HepG2 (cell line): ENCODE measurements around the gene NPDC1. TPM values are rescaled to one million over a fixed set of nuclear protein-coding genes. Genes with fewer than 3 reads are reported as not detected.
A peak's percentile ranks its signal among the peaks of the same experiment; 100 is the strongest.

Experiments
- CEBPB ChIP-seq: IDR thresholded peaks from 2 replicates; pipeline ENCODE4 v1.6.1; 2011; ENCODE audit warnings: low read depth, low read length, improper control_type of control experiment, borderline replicate concordance
- DNMT1 ChIP-seq: sonication (generic); formaldehyde crosslinking; IDR thresholded peaks from 2 replicates; pipeline ENCODE4 v1.5.1; 2020; ENCODE audit warnings: mild to moderate bottlenecking, missing genetic modification reagents
- GATA4 ChIP-seq: sonication (generic); IDR thresholded peaks from 2 replicates; pipeline ENCODE4 v1.6.1; 2016; ENCODE audit warnings: antibody characterized with exemption, low read depth, borderline replicate concordance
- PRPF4 ChIP-seq: fragments of 200-400 bp; formaldehyde crosslinking; IDR thresholded peaks from 2 replicates; pipeline ENCODE4 v1.6.1; 2016; ENCODE audit warnings: low read length, low read depth; ENCODE audit not compliant: poor library complexity, severe bottlenecking
- RBM39 ChIP-seq: fragments of 200-400 bp; formaldehyde crosslinking; IDR thresholded peaks from one replicate; pipeline ENCODE4 v1.6.1; 2018; ENCODE audit warnings: antibody characterized with exemption, mild to moderate bottlenecking, low read depth, low read length; ENCODE audit not compliant: poor library complexity, severe bottlenecking
- TEAD2 ChIP-seq: sonication (generic); formaldehyde crosslinking; IDR thresholded peaks from 2 replicates; pipeline ENCODE4 v1.9.0; 2021; ENCODE audit warnings: missing genetic modification reagents
- TEAD3 ChIP-seq: optimal IDR thresholded peaks from 2 replicates; pipeline ENCODE3; 2016; ENCODE audit warnings: borderline replicate concordance
- TOPORS ChIP-seq: sonication (generic); formaldehyde crosslinking; IDR thresholded peaks from 2 replicates; pipeline ENCODE4 v1.8.0; 2023; ENCODE audit warnings: mild to moderate bottlenecking, missing genetic modification reagents
- ZNF260 ChIP-seq: sonication (generic); formaldehyde crosslinking; IDR thresholded peaks from 2 replicates; pipeline ENCODE4 v1.4.0; 2020; ENCODE audit warnings: missing genetic modification reagents, low read depth, mild to moderate bottlenecking, borderline replicate concordance
- ZNF644 ChIP-seq: IDR thresholded peaks from 2 replicates; pipeline ENCODE4 v1.6.1; 2016; ENCODE audit warnings: low read depth
- polyA plus RNA-seq, 8 experiments: library from polyadenylated mRNA; depleted of rRNA in 3 of 8; stranded (reverse) in 7 of 8; unstranded in 1 of 8; fragments of >200 nt; fragmentation: Illumina TruSeq in 4 of 8; extraction: Trizol in 4 of 8; gene quantifications; 2 replicates each; pipeline versions ENCODE4 v1.2.1 to v1.2.3, GENCODE V29; 2011 to 2016; ENCODE audit warnings: low read depth in 4 of 8, missing spikeins in 1 of 8, mixed read lengths in 1 of 8; ENCODE audit not compliant: insufficient read depth in 1 of 8
- total RNA-seq, 5 experiments: library from RNA; depleted of rRNA; stranded (reverse); fragments of >200 nt; fragmentation: Illumina TruSeq; extraction: Trizol; gene quantifications; 2 replicates each; pipeline ENCODE4 v1.2.3, GENCODE V29; 2016; ENCODE audit warnings: low read depth in 1 of 5
- TF ChIP-seq, protein P1 (sequence below): sonication (generic); formaldehyde crosslinking; IDR thresholded peaks from 2 replicates; pipeline ENCODE4 v1.4.0; 2020; ENCODE audit warnings: missing genetic modification reagents
- TF ChIP-seq, protein P2 (sequence below): IDR thresholded peaks from 2 replicates; pipeline ENCODE4 v1.6.1; 2016; ENCODE audit warnings: mild to moderate bottlenecking, missing biosample characterization, missing genetic modification reagents
- TF ChIP-seq, protein P3 (sequence below): sonication (generic); formaldehyde crosslinking; IDR thresholded peaks from 2 replicates; pipeline ENCODE4 v1.8.0; 2022; ENCODE audit warnings: missing genetic modification reagents, mild to moderate bottlenecking, inconsistent platforms, borderline replicate concordance
- TF ChIP-seq, protein P4 (sequence below): sonication (generic); formaldehyde crosslinking; IDR thresholded peaks from 2 replicates; pipeline ENCODE4 v1.4.0; 2020; ENCODE audit warnings: missing genetic modification reagents

Gene NPDC1
- total and polyA plus RNA-seq, 2 of the 13 experiments (the other 11 are each of a cell fraction or from before 2014, with no cell fraction given), result 0.84 to 5.4 TPM

DNA sequence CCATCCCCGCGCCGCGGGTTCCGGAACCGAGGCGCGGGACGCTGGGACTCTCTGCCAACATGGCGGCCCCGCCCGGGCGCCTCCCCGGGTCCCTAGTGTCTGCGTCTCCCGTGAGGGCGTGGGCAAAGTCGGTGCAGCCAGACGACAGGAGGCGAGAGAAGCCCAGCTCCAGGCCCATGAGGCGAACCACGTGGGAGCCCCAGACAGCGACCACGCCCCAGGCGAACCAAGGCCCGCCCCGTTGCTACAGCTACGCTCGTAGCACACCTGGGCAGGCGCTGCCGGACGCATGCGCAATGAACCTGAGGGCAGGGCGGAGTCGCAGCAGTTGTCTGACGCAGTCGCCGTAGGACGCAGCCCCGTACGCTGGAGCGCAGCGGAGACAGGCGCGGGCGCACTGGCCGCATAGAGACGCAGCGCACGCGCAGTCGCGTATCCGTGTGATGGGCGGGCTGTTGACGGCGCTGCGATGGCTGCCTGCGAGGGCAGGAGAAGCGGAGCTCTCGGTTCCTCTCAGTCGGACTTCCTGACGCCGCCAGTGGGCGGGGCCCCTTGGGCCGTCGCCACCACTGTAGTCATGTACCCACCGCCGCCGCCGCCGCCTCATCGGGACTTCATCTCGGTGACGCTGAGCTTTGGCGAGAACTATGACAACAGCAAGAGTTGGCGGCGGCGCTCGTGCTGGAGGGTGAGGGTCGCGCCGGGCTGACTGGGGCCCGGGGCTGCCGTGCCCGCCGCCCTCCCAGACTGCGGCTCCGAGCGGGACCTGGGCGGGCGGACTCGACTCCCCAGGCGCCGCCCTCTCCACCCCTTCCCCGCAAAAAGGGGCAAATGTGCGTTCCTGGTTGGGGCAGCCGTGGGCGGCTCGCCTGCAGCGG, 40.8 kb upstream of the NPDC1 start, which contains the start of gene MAN1B1 (continued):
- TF ChIP-seq, protein P1, sequence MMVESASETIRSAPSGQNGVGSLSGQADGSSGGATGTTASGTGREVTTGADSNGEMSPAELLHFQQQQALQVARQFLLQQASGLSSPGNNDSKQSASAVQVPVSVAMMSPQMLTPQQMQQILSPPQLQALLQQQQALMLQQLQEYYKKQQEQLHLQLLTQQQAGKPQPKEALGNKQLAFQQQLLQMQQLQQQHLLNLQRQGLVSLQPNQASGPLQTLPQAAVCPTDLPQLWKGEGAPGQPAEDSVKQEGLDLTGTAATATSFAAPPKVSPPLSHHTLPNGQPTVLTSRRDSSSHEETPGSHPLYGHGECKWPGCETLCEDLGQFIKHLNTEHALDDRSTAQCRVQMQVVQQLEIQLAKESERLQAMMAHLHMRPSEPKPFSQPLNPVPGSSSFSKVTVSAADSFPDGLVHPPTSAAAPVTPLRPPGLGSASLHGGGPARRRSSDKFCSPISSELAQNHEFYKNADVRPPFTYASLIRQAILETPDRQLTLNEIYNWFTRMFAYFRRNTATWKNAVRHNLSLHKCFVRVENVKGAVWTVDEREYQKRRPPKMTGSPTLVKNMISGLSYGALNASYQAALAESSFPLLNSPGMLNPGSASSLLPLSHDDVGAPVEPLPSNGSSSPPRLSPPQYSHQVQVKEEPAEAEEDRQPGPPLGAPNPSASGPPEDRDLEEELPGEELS (CRISPR knock-in tag), result no peak; the same call in 1 of the 2 replicates
- no peak for TF ChIP-seq CEBPB
- TF ChIP-seq, protein P2, sequence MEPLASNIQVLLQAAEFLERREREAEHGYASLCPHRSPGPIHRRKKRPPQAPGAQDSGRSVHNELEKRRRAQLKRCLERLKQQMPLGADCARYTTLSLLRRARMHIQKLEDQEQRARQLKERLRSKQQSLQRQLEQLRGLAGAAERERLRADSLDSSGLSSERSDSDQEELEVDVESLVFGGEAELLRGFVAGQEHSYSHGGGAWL (CRISPR knock-in tag), result peak; percentile 93; the same call in 1 of the 2 replicates
- TF ChIP-seq, protein P3, sequence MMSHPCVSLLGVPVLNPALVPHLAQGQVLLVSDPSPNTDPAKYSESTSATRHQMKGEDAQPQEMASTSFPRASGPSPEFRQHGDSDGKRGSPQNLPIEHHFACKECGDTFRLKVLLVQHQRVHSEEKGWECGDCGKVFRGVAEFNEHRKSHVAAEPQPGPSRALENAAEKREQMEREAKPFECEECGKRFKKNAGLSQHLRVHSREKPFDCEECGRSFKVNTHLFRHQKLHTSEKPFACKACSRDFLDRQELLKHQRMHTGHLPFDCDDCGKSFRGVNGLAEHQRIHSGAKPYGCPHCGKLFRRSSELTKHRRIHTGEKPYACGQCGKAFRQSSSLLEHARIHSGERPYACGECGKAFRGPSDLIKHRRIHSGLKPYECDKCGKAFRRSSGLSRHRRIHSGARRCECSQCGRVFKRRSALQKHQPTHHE, result peak; percentile 90
- TF ChIP-seq, protein P4, sequence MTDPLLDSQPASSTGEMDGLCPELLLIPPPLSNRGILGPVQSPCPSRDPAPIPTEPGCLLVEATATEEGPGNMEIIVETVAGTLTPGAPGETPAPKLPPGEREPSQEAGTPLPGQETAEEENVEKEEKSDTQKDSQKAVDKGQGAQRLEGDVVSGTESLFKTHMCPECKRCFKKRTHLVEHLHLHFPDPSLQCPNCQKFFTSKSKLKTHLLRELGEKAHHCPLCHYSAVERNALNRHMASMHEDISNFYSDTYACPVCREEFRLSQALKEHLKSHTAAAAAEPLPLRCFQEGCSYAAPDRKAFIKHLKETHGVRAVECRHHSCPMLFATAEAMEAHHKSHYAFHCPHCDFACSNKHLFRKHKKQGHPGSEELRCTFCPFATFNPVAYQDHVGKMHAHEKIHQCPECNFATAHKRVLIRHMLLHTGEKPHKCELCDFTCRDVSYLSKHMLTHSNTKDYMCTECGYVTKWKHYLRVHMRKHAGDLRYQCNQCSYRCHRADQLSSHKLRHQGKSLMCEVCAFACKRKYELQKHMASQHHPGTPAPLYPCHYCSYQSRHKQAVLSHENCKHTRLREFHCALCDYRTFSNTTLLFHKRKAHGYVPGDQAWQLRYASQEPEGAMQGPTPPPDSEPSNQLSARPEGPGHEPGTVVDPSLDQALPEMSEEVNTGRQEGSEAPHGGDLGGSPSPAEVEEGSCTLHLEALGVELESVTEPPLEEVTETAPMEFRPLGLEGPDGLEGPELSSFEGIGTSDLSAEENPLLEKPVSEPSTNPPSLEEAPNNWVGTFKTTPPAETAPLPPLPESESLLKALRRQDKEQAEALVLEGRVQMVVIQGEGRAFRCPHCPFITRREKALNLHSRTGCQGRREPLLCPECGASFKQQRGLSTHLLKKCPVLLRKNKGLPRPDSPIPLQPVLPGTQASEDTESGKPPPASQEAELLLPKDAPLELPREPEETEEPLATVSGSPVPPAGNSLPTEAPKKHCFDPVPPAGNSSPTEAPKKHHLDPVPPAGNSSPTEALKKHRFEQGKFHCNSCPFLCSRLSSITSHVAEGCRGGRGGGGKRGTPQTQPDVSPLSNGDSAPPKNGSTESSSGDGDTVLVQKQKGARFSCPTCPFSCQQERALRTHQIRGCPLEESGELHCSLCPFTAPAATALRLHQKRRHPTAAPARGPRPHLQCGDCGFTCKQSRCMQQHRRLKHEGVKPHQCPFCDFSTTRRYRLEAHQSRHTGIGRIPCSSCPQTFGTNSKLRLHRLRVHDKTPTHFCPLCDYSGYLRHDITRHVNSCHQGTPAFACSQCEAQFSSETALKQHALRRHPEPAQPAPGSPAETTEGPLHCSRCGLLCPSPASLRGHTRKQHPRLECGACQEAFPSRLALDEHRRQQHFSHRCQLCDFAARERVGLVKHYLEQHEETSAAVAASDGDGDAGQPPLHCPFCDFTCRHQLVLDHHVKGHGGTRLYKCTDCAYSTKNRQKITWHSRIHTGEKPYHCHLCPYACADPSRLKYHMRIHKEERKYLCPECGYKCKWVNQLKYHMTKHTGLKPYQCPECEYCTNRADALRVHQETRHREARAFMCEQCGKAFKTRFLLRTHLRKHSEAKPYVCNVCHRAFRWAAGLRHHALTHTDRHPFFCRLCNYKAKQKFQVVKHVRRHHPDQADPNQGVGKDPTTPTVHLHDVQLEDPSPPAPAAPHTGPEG (CRISPR knock-in tag), result peak; percentile 63; the same call in 1 of the 2 replicates
- peak; percentile 31; the same call in 1 of the 2 replicates for TF ChIP-seq TOPORS
- peak; percentile 66 for TF ChIP-seq TEAD3 (CRISPR knock-in tag)
- no peak for TF ChIP-seq DNMT1
- no peak for TF ChIP-seq ZNF260 (CRISPR knock-in tag)
- TF ChIP-seq RBM39, result peak; percentile 55
- TF ChIP-seq ZNF644 (CRISPR knock-in tag), result no peak
- 0 out of 2 replicates have a peak, but pooled peaks have one; percentile 25 for TF ChIP-seq GATA4
- no peak for TF ChIP-seq TEAD2 (CRISPR knock-in tag)
- TF ChIP-seq PRPF4, result no peak
